ENCODE measurements around the gene MIPEP. TPM values are rescaled to one million over a fixed set of nuclear protein-coding genes. Genes with fewer than 3 reads are reported as not detected.

Gene MIPEP
- total and polyA plus RNA-seq, 2 experiments from 2014 or later = 12.6 to 19.6 TPM

DNA sequence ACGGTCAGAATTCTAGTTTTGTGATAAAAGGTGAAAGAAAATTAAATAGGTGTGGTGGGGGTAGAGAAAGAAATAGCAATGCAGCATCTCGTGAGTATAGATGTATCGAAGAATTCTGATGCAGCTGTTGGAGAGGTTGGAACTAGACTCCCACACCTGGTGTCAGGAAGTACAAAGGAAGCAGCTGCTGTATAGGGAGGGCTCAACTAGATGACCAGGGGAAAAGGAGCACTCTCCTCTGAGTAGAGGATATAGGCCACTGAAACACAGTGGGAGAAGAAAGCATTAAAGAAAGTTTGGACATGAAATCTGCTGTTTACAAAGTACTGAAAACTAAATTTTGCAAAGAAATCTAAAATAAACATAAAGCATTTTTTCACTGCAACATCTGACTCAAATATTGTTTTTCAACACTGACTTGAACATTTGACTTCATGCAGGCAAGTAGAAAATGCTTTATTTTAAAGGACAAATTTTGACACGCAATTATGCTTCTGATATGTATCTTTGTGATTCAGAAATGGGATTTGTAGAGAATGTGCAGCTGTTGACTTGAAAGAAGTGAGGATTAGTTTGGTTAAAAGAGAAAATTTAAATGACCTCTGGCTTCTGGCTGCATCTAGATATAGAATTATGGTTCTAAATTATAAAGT, 82.2 kb downstream of the MIPEP start:
- H4K20me1 ChIP-seq (ENCODE audit: insufficient read depth) = no peaks in the 10 kb centered on the region
- H3K27ac ChIP-seq = no peak overlapping the region
- no peaks in the 10 kb centered on the region for H3F3A ChIP-seq (ENCODE audit: insufficient read depth)
- H3K4me2 ChIP-seq (ENCODE audit: unreplicated experiment) = no peak overlapping the region
- no peak overlapping the region for H3K9ac ChIP-seq
- no peaks in the 10 kb centered on the region for H3K27me3 ChIP-seq (replicated peaks; ENCODE audit: insufficient read depth)
- no peaks in the 10 kb centered on the region for H3K36me3 ChIP-seq (ENCODE audit: low read depth)
- no peaks in the 10 kb centered on the region for H3K9me2 ChIP-seq (ENCODE audit: insufficient read depth)
- H3K9me3 ChIP-seq (ENCODE audit: low read depth) = no peaks in the 10 kb centered on the region
- H3K4me3 ChIP-seq = no peak overlapping the region
- DNase-seq = no peak
- H3K4me1 ChIP-seq (ENCODE audit: insufficient read depth) = peaks cover 9% of the 10 kb centered on the region
- 73 to 74% methylated on average over 4 of the region's 4 CpGs for WGBS, 2 experiments (ENCODE audit: low coverage in 1 of 2, low lambda C conversion rate in 2 of 2, missing lambda C conversion rate in 2 of 2)
- in situ Hi-C loops (cut with MboI) = no loop called here
- TF ChIP-seq EZH2phosphoT487 (IDR thresholded peaks at IDR 0.05; ENCODE audit: insufficient read depth, low read depth) = no peak
- H2AFZ ChIP-seq = no peak overlapping the region
- H3K79me2 ChIP-seq (ENCODE audit: insufficient read depth) = no peaks in the 10 kb centered on the region

GRCh38 chr13:23805821-23806220, 83.4 kb downstream of the MIPEP start:
- no peak overlapping the region for H2AFZ ChIP-seq
- H3F3A ChIP-seq (ENCODE audit: insufficient read depth) = no peaks in the 10 kb centered on the region
- 84 to 94% methylated on average over 1 of the region's 1 CpG for WGBS, 2 experiments (ENCODE audit: low coverage in 1 of 2, low lambda C conversion rate in 2 of 2, missing lambda C conversion rate in 2 of 2)
- H3K4me2 ChIP-seq (ENCODE audit: unreplicated experiment) = no peak overlapping the region
- H3K4me3 ChIP-seq = no peak overlapping the region
- H4K20me1 ChIP-seq (ENCODE audit: insufficient read depth) = no peaks in the 10 kb centered on the region
- no peaks in the 10 kb centered on the region for H3K36me3 ChIP-seq (ENCODE audit: low read depth)
- no peaks in the 10 kb centered on the region for H3K79me2 ChIP-seq (ENCODE audit: insufficient read depth)
- no peak for TF ChIP-seq EZH2phosphoT487 (IDR thresholded peaks at IDR 0.05; ENCODE audit: insufficient read depth, low read depth)
- TF ChIP-seq EZH2 (IDR thresholded peaks at IDR 0.05; ENCODE audit: insufficient read depth, poor library complexity, severe bottlenecking) = no peak
- peaks cover 9% of the 10 kb centered on the region for H3K4me1 ChIP-seq (ENCODE audit: insufficient read depth)
- H3K27me3 ChIP-seq (replicated peaks; ENCODE audit: insufficient read depth) = no peaks in the 10 kb centered on the region
- H3K9me3 ChIP-seq (ENCODE audit: low read depth) = no peaks in the 10 kb centered on the region
- DNase-seq = no peak
- no peak overlapping the region for H3K9ac ChIP-seq
- in situ Hi-C loops (cut with MboI) = no loop called here
- H3K27ac ChIP-seq = no peak overlapping the region
- no peaks in the 10 kb centered on the region for H3K9me2 ChIP-seq (ENCODE audit: insufficient read depth)

DNA sequence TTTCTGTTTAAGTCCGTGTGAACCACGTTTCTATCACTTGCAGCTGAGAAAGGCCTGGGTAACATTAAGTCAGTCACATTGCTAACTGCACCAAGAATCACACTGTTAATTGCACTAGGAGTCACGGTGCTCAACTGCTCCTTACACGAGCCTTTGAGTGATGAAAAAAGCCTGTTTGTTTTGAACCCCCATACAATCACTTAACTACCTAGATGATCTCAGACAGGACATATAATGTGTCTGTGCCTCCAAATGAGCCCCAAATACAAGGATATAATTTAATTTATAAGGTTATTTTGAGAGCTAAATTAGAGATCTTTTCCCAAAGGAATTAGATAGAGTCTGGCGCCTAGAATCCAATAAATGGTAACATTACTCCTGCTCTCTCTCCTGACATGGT, 84.1 kb downstream of the MIPEP start:
- no peaks in the 10 kb centered on the region for H3K9me2 ChIP-seq (ENCODE audit: insufficient read depth)
- no peak overlapping the region for H3K4me3 ChIP-seq
- no peaks in the 10 kb centered on the region for H3K27me3 ChIP-seq (replicated peaks; ENCODE audit: insufficient read depth)
- H3K9me3 ChIP-seq (ENCODE audit: low read depth) = no peaks in the 10 kb centered on the region
- 81 to 84% methylated on average over 5 of the region's 5 CpGs for WGBS, 2 experiments (ENCODE audit: low coverage in 1 of 2, low lambda C conversion rate in 2 of 2, missing lambda C conversion rate in 2 of 2)
- H3K4me1 ChIP-seq (ENCODE audit: insufficient read depth) = peaks cover 9% of the 10 kb centered on the region
- no peak overlapping the region for H3K4me2 ChIP-seq (ENCODE audit: unreplicated experiment)
- no peak overlapping the region for H3K27ac ChIP-seq
- H3K9ac ChIP-seq = no peak overlapping the region
- H4K20me1 ChIP-seq (ENCODE audit: insufficient read depth) = no peaks in the 10 kb centered on the region
- H3F3A ChIP-seq (ENCODE audit: insufficient read depth) = no peaks in the 10 kb centered on the region
- no peak for DNase-seq
- TF ChIP-seq EZH2 (IDR thresholded peaks at IDR 0.05; ENCODE audit: insufficient read depth, poor library complexity, severe bottlenecking) (no peak), EZH2phosphoT487 (IDR thresholded peaks at IDR 0.05; ENCODE audit: insufficient read depth, low read depth) (no peak)
- no peaks in the 10 kb centered on the region for H3K36me3 ChIP-seq (ENCODE audit: low read depth)
- no peak overlapping the region for H2AFZ ChIP-seq
- H3K79me2 ChIP-seq (ENCODE audit: insufficient read depth) = no peaks in the 10 kb centered on the region
- in situ Hi-C loops (cut with MboI) = no loop called here

GRCh38 chr13:23804166-23804565, 85.0 kb downstream of the MIPEP start:
- 96% methylated on average over 1 of the region's 1 CpG for WGBS, 2 experiments (ENCODE audit: low coverage in 1 of 2, low lambda C conversion rate in 2 of 2, missing lambda C conversion rate in 2 of 2)
- Histone ChIP-seq H3K27me3 (replicated peaks; ENCODE audit: insufficient read depth) (no peaks in the 10 kb centered on the region), H3K4me1 (ENCODE audit: insufficient read depth) (peaks cover 14% of the 10 kb centered on the region), H3K36me3 (ENCODE audit: low read depth) (no peaks in the 10 kb centered on the region), H2AFZ (no peak overlapping the region), H3K9me2 (ENCODE audit: insufficient read depth) (no peaks in the 10 kb centered on the region), H3K9me3 (ENCODE audit: low read depth) (no peaks in the 10 kb centered on the region), H4K20me1 (ENCODE audit: insufficient read depth) (no peaks in the 10 kb centered on the region), H3K4me2 (ENCODE audit: unreplicated experiment) (no peak overlapping the region), H3K79me2 (ENCODE audit: insufficient read depth) (no peaks in the 10 kb centered on the region), H3K27ac (no peak overlapping the region), H3K4me3 (no peak overlapping the region), H3K9ac (no peak overlapping the region), H3F3A (ENCODE audit: insufficient read depth) (no peaks in the 10 kb centered on the region)
- no peak for DNase-seq
- TF ChIP-seq EZH2phosphoT487 (IDR thresholded peaks at IDR 0.05; ENCODE audit: insufficient read depth, low read depth) = no peak
- TF ChIP-seq EZH2 (IDR thresholded peaks at IDR 0.05; ENCODE audit: insufficient read depth, poor library complexity, severe bottlenecking) = no peak
- in situ Hi-C loops (cut with MboI) = no loop called here

- H3K27me3 ChIP-seq (replicated peaks; ENCODE audit: insufficient read depth) = no peaks in the 10 kb centered on the region
- no peak overlapping the region for H3K4me3 ChIP-seq
- no peak overlapping the region for H3K9ac ChIP-seq
- H3K9me3 ChIP-seq (ENCODE audit: low read depth) = no peaks in the 10 kb centered on the region
- H3K79me2 ChIP-seq (ENCODE audit: insufficient read depth) = no peaks in the 10 kb centered on the region
- H3K27ac ChIP-seq = no peak overlapping the region
- no peaks in the 10 kb centered on the region for H3K9me2 ChIP-seq (ENCODE audit: insufficient read depth)
- no peak overlapping the region for H3K4me2 ChIP-seq (ENCODE audit: unreplicated experiment)
- peaks cover 5% of the 10 kb centered on the region; the same call in 1 of the 2 replicates for H3K4me1 ChIP-seq (ENCODE audit: insufficient read depth)
- H4K20me1 ChIP-seq (ENCODE audit: insufficient read depth) = no peaks in the 10 kb centered on the region
- in situ Hi-C loops (cut with MboI) = no loop called here
- H3F3A ChIP-seq (ENCODE audit: insufficient read depth) = no peaks in the 10 kb centered on the region
- H2AFZ ChIP-seq = no peak overlapping the region
- no peak for DNase-seq
- no peaks in the 10 kb centered on the region for H3K36me3 ChIP-seq (ENCODE audit: low read depth)
- WGBS, 2 experiments (ENCODE audit: low coverage in 1 of 2, low lambda C conversion rate in 2 of 2, missing lambda C conversion rate in 2 of 2) = 94 to 97% methylated on average over 4 of the region's 4 CpGs
- TF ChIP-seq EZH2 (IDR thresholded peaks at IDR 0.05; ENCODE audit: insufficient read depth, poor library complexity, severe bottlenecking) (no peak), EZH2phosphoT487 (IDR thresholded peaks at IDR 0.05; ENCODE audit: insufficient read depth, low read depth) (no peak)
Measured at GRCh38 chr13:23801141-23801540, 88.1 kb downstream of the MIPEP start.

Measured in GM23248 (cell line).